GM18858 (cell line): ENCODE results near the gene MLKL.

Experiments
- ATAC-seq: cut with Tn5 transposase; IDR thresholded peaks from one replicate; pipeline ENCODE4 v1.9.1; 2021; ENCODE audit not compliant: unreplicated experiment

MLKL gene

GRCh38 chr16:74700438-74701225 is at the start of gene MLKL:
MLKL (minus strand) TSS chr16:74700862; CDS start chr16:74695757, 5,105 bp downstream.
- peak; percentile 24 for ATAC-seq

- no peak for ATAC-seq
Observed at GRCh38 chr16:74749291-74750055, 48.8 kb upstream of the MLKL start.

DNA sequence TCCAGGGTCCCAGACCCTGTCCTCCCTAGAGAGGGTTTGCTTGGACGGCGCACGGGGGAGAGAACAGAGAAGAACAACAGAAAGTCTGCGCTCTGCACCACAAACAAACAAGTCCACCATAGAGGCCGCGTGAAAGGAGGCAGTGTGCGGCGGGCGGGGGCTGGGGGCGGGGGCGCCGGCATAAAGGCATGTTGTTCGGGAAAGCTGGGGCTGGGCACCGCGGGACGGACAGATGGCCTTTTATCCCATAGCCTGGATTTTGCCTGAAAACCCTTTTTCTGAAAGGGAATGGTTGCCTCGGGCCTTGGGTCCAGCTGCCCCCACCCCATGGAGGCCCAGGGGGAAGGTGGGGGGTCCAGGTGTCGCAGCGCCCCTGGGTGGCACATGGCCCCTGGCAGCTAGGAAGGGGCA is 48.0 kb upstream of the MLKL start:
- no peak for ATAC-seq

- no peak for ATAC-seq
Observed at GRCh38 chr16:74747716-74748615, 47.3 kb upstream of the MLKL start.

DNA sequence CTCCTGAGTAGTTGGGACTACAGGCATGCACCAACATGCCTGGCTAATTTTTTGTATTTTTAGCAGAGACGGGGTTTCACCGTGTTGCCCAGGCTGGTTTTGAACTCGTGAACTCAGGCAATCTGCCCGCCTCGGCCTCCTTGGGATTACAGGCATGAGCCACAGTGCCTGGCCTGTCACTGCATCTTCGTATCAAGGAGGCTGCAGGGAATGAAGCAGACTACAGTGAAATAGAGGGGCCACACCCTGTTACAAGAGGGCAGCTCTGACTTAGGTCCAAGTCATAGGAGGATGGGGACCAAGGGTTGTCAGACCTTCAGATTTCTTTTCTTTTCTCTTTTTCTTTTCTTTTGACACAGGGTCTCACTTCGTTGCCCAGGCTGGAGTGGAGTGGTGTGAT is 45.3 kb upstream of the MLKL start:
- ATAC-seq, result no peak

- no peak for ATAC-seq
Observed at GRCh38 chr16:74745109-74745615, 44.5 kb upstream of the MLKL start.

GRCh38 chr16:74744566-74744965 is 43.9 kb upstream of the MLKL start:
- ATAC-seq, result no peak

GRCh38 chr16:74743668-74744299 is 43.1 kb upstream of the MLKL start:
- no peak for ATAC-seq

DNA sequence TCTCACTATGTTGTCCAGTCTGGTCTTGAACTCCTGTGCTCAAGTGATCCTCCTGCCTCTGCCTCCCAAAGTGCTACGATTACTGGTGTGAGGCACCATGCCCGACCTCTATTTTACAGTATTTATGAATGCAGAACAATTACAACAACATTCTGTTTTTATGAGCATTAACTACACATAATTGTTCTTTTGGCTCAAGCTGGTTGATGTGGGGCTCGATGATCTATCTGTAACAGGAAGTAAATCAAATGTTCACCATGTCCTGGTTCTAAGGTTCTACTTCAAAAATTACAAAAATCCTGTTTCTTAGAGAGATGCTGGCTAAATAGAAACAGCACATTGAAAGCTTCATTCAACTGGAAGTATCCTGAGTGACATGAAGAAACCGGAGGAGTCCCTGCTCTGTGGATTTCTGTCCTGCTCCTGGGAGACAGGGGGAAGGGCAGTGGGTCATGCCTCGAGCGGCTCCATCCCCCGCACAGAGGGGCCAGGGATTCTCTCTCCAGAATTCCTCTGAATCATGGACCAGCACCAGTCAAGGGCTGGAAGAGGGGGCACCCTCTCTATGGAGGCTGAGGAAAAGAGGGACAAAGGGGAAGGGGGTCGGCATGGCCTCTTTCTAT is 42.5 kb upstream of the MLKL start:
- ATAC-seq, result no peak

DNA sequence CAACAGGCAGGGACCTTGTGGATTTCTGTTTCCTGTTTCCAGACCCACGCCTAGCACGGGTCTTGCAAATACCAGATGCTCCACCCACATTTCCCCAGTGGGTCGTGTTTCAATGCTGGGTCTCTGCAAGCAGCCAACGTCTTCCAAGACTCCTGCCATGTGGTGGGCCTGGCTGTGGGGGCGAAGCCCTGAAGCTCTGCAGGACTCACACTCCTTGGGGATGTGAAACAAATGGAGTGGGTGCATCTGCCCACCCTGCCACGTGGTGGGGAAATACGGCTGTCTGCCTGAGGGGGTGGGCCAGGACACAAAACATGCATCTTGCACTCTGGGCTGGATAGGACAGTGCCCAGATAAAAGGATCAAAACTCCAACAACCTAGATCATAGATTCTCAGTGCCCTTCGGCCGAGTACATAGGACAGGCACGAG is 41.4 kb upstream of the MLKL start:
- no peak for ATAC-seq

DNA sequence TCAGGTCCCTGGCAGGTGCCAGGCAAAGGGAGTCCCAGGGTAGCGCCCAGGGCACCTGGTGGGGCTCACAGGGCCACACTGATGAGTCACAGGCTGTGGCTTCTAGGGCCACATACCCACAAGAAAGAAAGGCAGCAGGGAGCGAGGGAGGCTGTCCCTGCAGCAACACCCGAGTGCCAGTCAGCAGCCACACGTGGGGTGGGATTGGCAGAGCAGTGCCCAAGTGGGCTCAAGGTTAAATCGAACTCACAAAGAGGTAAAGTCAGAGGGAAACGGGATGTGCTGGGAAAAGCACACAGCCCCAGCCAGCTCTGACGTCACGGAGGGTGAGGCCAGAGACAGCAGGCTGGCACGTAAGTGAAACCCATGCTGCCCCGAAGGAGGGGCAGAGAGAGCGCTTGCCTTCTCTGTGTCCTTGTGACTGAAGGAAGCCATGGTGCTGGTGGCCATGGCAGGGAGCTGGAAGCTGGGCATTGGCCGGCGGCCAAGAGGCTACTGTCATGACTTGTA is 40.2 kb upstream of the MLKL start:
- no peak for ATAC-seq

GRCh38 chr16:74739275-74739674 is 38.6 kb upstream of the MLKL start:
- no peak for ATAC-seq

- no peak for ATAC-seq
Observed at GRCh38 chr16:74738816-74739215, 38.2 kb upstream of the MLKL start.

GRCh38 chr16:74738113-74738541 is 37.5 kb upstream of the MLKL start:
- no peak for ATAC-seq

- no peak for ATAC-seq
Observed at GRCh38 chr16:74737521-74737920, 36.9 kb upstream of the MLKL start.

GRCh38 chr16:74736531-74737157 is 36.0 kb upstream of the MLKL start:
- no peak for ATAC-seq

GRCh38 chr16:74735554-74735953 is 34.9 kb upstream of the MLKL start:
- no peak for ATAC-seq

GRCh38 chr16:74735162-74735452 is 34.4 kb upstream of the MLKL start:
- no peak for ATAC-seq

- no peak for ATAC-seq
Observed at GRCh38 chr16:74734361-74735161, 33.9 kb upstream of the MLKL start.
